ENCODE data around the gene ELOVL5. TPM values are rescaled to one million over a fixed set of nuclear protein-coding genes. Genes with fewer than 3 reads are reported as not detected.

ELOVL5 gene
- polyA plus RNA-seq, 1 donor from 2014 or later: 31.2 TPM

- no peaks in the 10 kb centered on the region for H4K20me1 ChIP-seq (ENCODE audit: insufficient read depth)
- no peak overlapping the region for H3K4me2 ChIP-seq (ENCODE audit: low read length)
- H3K9me2 ChIP-seq (ENCODE audit: insufficient read depth, low read length): no peaks in the 10 kb centered on the region
- no peaks in the 10 kb centered on the region for H3F3A ChIP-seq (ENCODE audit: insufficient read depth, low read length, poor library complexity, severe bottlenecking)
- H3K27ac ChIP-seq (ENCODE audit: low read length): no peak overlapping the region
- no peak for TF ChIP-seq RAD21 (conservative IDR thresholded peaks at IDR 0.05)
- no peak for TF ChIP-seq REST (IDR thresholded peaks at IDR 0.05; ENCODE audit: borderline replicate concordance)
- no peak for TF ChIP-seq TAF1 (IDR thresholded peaks at IDR 0.05; ENCODE audit: low read depth)
- no peak for TF ChIP-seq CTCF (IDR thresholded peaks at IDR 0.05; ENCODE audit: poor library complexity, severe bottlenecking)
- no peak for TF ChIP-seq POLR2AphosphoS5 (IDR thresholded peaks at IDR 0.05)
- TF ChIP-seq EP300 (conservative IDR thresholded peaks at IDR 0.05; ENCODE audit: poor library complexity, severe bottlenecking): no peak
- no peak for TF ChIP-seq MXI1 (conservative IDR thresholded peaks at IDR 0.05; ENCODE audit: poor library complexity, severe bottlenecking)
- TF ChIP-seq SMC3 (conservative IDR thresholded peaks at IDR 0.05; ENCODE audit: poor library complexity): no peak
- TF ChIP-seq EZH2 (IDR thresholded peaks at IDR 0.05; ENCODE audit: borderline replicate concordance, insufficient read depth, low read length, poor library complexity, severe bottlenecking): no peak
- H3K9me3 ChIP-seq (ENCODE audit: low read length): no peaks in the 10 kb centered on the region
- H3K4me3 ChIP-seq (ENCODE audit: low read length): no peak overlapping the region
- H3K79me2 ChIP-seq (replicated peaks; ENCODE audit: insufficient read depth, low read length): no peaks in the 10 kb centered on the region
- no peaks in the 10 kb centered on the region for H3K36me3 ChIP-seq (ENCODE audit: insufficient read depth, low read length)
- H3K27me3 ChIP-seq (ENCODE audit: insufficient read depth, low read depth, low read length): no peaks in the 10 kb centered on the region
- H3K9ac ChIP-seq (ENCODE audit: low read length): no peak overlapping the region
- H2AFZ ChIP-seq (ENCODE audit: low read depth, low read length): no peak overlapping the region
Measured at GRCh38 chr6:53357576-53358360, 9.0 kb upstream of the ELOVL5 start.

GRCh38 chr6:53353624-53354023 is 4.9 kb upstream of the ELOVL5 start:
- Histone ChIP-seq H3F3A (ENCODE audit: insufficient read depth, low read length, poor library complexity, severe bottlenecking) (no peaks in the 10 kb centered on the region), H3K79me2 (replicated peaks; ENCODE audit: insufficient read depth, low read length) (no peaks in the 10 kb centered on the region), H3K9me3 (ENCODE audit: low read length) (no peaks in the 10 kb centered on the region), H3K9me2 (ENCODE audit: insufficient read depth, low read length) (no peaks in the 10 kb centered on the region), H3K27me3 (ENCODE audit: insufficient read depth, low read depth, low read length) (no peaks in the 10 kb centered on the region), H2AFZ (ENCODE audit: low read depth, low read length) (no peak overlapping the region), H3K4me2 (ENCODE audit: low read length) (no peak overlapping the region), H3K36me3 (ENCODE audit: insufficient read depth, low read length) (no peaks in the 10 kb centered on the region), H3K9ac (ENCODE audit: low read length) (no peak overlapping the region), H3K27ac (ENCODE audit: low read length) (no peak overlapping the region), H4K20me1 (ENCODE audit: insufficient read depth) (no peaks in the 10 kb centered on the region), H3K4me3 (ENCODE audit: low read length) (no peak overlapping the region)
- no peak for TF ChIP-seq REST (IDR thresholded peaks at IDR 0.05; ENCODE audit: borderline replicate concordance)
- no peak for TF ChIP-seq TAF1 (IDR thresholded peaks at IDR 0.05; ENCODE audit: low read depth)
- no peak for TF ChIP-seq MXI1 (conservative IDR thresholded peaks at IDR 0.05; ENCODE audit: poor library complexity, severe bottlenecking)
- no peak for TF ChIP-seq SMC3 (conservative IDR thresholded peaks at IDR 0.05; ENCODE audit: poor library complexity)
- no peak for TF ChIP-seq RAD21 (conservative IDR thresholded peaks at IDR 0.05)
- TF ChIP-seq EP300 (conservative IDR thresholded peaks at IDR 0.05; ENCODE audit: poor library complexity, severe bottlenecking): no peak
- no peak for TF ChIP-seq POLR2AphosphoS5 (IDR thresholded peaks at IDR 0.05)
- no peak for TF ChIP-seq EZH2 (IDR thresholded peaks at IDR 0.05; ENCODE audit: borderline replicate concordance, insufficient read depth, low read length, poor library complexity, severe bottlenecking)
- TF ChIP-seq CTCF (IDR thresholded peaks at IDR 0.05; ENCODE audit: poor library complexity, severe bottlenecking): no peak

All from neural cell (in vitro differentiated cells).